Ovary (tissue), 9 donors: ENCODE measurements around the gene HIKESHI. TPM values are rescaled to one million over a fixed set of nuclear protein-coding genes. Genes with fewer than 3 reads are reported as not detected.

Experiments used
- DNase-seq, 5 donors: peaks; one replicate each; pipeline ENCODE4 v3.0.0-alpha.2; 2019 to 2020
- H3K27ac ChIP-seq, 2 donors: fragments of 200-600 bp; one replicate each; pipeline versions ENCODE4 v1.5.1 to v1.8.0; 2019 to 2022
- H3K27me3 ChIP-seq: fragments of 200-600 bp; one replicate; pipeline ENCODE4 v1.8.0; 2022
- H3K36me3 ChIP-seq: fragments of 200-600 bp; sonication (generic); one replicate; pipeline ENCODE4 v1.5.1; 2019
- H3K4me1 ChIP-seq: one replicate; pipeline ENCODE4 v1.8.1; 2013; ENCODE audit warnings: mild to moderate bottlenecking, moderate library complexity; ENCODE audit not compliant: insufficient read depth
- H3K4me3 ChIP-seq: fragments of 200-600 bp; sonication (generic); one replicate; pipeline ENCODE4 v1.5.1; 2017
- H3K9me3 ChIP-seq, 2 donors: fragments of 200-600 bp in 1 of 2; sonication (generic) in 1 of 2; one replicate each; pipeline versions ENCODE4 v1.5.1 to v1.8.1; 2013 to 2019; ENCODE audit warnings: mild to moderate bottlenecking in 1 of 2, moderate library complexity in 1 of 2
- EP300 ChIP-seq: sonication (generic); formaldehyde crosslinking; IDR thresholded peaks from one replicate; pipeline ENCODE4 v1.6.1; 2017; ENCODE audit warnings: antibody characterized with exemption
- POLR2A ChIP-seq: fragments of 450-650 bp; IDR thresholded peaks from one replicate; pipeline ENCODE4 v1.6.1; 2017; ENCODE audit warnings: antibody characterized with exemption, mild to moderate bottlenecking, moderate library complexity
- WGBS, 3 donors: extraction: QIAGEN DNeasy Blood & Tissue Kit in 1 of 3; methylation state at CpG; one replicate each; pipeline versions ENCODE4 v1.1.5 to v1.1.7; 2013 to 2017; 5-methylcytosine and 5-hydroxymethylcytosine counted together
- intact Hi-C, 4 donors: fragments of 100-400 bp; cut with DNase I; formaldehyde crosslinking; loops; one replicate each; pipeline versions ENCODE4 v1.11.0 to v1.15.1; 2022 to 2023
- polyA plus RNA-seq, 2 donors: library from polyadenylated mRNA; stranded (reverse); fragments of 200-250 nt in 1 of 2; fragments of 350-450 nt in 1 of 2; fragmentation: Illumina TruSeq in 1 of 2; extraction: RNeasy Lipid Tissue Mini Kit (QIAGEN cat#74804) in 1 of 2; gene quantifications; one replicate each; pipeline ENCODE4 v1.2.3, GENCODE V29; 2013 to 2014
- total RNA-seq, 7 donors: library from RNA; depleted of rRNA in 2 of 7; stranded (reverse); fragments of >200 nt in 2 of 7; fragmentation: NEBNext Ultra II Directional in 3 of 7; extraction: Animal tissue kit (Norgen Biotek cat#: 25700) in 3 of 7; gene quantifications; one replicate each; pipeline versions ENCODE4 v1.1.0 to v1.2.4, GENCODE V29; 2016 to 2023
- TF ChIP-seq, protein P1 (sequence below), 3 donors: fragments of 450-650 bp in 2 of 3; fragments of 200-600 bp in 1 of 3; IDR thresholded peaks; one replicate each; pipeline versions ENCODE4 v1.5.1 to v1.8.0; 2016 to 2022; ENCODE audit warnings: antibody characterized with exemption in 3 of 3, mild to moderate bottlenecking in 1 of 3
- donor health status: DM: no; HTN: no; CAD: no; lungs with moderate emphysema.
- donor health status: DM: no; HTN: no; CAD: no.
- donor health status: Bipolar disorder and iron deficiency.
- donor health status: DM: yes; HTN: yes; CAD: no.
- donor health status: DM: no; HTN: no; CAD: no.
- donor health status: DM: yes; HTN: yes; CAD: no.

Gene HIKESHI
- total and polyA plus RNA-seq, 9 donors = 26.6 to 43.7 (median 30.5) TPM

GRCh38 chr11:86386283-86386682 is 84.2 kb downstream of the HIKESHI start:
- H3K4me3 ChIP-seq = no peak overlapping the region
- no peaks in the 10 kb centered on the region for H3K36me3 ChIP-seq
- H3K27me3 ChIP-seq = no peaks in the 10 kb centered on the region
- no peak overlapping the region for H3K27ac ChIP-seq
- TF ChIP-seq POLR2A (no peak), EP300 (no peak)
- TF ChIP-seq, protein P1, sequence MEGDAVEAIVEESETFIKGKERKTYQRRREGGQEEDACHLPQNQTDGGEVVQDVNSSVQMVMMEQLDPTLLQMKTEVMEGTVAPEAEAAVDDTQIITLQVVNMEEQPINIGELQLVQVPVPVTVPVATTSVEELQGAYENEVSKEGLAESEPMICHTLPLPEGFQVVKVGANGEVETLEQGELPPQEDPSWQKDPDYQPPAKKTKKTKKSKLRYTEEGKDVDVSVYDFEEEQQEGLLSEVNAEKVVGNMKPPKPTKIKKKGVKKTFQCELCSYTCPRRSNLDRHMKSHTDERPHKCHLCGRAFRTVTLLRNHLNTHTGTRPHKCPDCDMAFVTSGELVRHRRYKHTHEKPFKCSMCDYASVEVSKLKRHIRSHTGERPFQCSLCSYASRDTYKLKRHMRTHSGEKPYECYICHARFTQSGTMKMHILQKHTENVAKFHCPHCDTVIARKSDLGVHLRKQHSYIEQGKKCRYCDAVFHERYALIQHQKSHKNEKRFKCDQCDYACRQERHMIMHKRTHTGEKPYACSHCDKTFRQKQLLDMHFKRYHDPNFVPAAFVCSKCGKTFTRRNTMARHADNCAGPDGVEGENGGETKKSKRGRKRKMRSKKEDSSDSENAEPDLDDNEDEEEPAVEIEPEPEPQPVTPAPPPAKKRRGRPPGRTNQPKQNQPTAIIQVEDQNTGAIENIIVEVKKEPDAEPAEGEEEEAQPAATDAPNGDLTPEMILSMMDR (IDR thresholded peaks at IDR 0.05) = no peak
- intact Hi-C loops = no loop called here
- H3K9me3 ChIP-seq = no peaks in the 10 kb centered on the region
- H3K4me1 ChIP-seq = no peaks in the 10 kb centered on the region
- 91 to 95% (median 94%) methylated on average over 2 of the region's 2 CpGs for WGBS, 3 donors
- DNase-seq = no peak

DNA sequence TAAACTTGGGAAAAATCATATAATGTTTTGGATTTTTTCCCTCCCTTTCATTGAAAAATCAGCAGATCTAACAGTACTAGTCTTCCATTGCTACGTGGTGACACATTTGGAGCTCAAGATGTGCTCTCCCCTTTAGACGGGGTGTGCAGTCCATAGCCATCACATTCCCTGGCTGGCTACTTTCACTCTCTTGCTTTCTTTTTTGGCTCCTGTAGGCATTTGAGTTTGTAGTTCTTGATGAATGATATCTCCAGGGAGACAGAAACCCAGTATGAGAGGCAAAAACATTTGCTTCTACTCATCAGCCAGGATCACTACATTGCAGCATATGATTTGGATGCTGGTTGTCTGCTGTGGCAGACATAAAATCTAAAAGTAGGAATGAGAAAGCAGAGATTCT is 84.7 kb downstream of the HIKESHI start:
- Histone ChIP-seq H3K4me1 (no peaks in the 10 kb centered on the region), H3K27me3 (no peaks in the 10 kb centered on the region), H3K9me3 (no peaks in the 10 kb centered on the region), H3K27ac (no peak overlapping the region), H3K36me3 (no peaks in the 10 kb centered on the region), H3K4me3 (no peak overlapping the region)
- TF ChIP-seq POLR2A = no peak
- TF ChIP-seq, protein P1 (IDR thresholded peaks at IDR 0.05) = no peak
- TF ChIP-seq EP300 = no peak
- WGBS, 3 donors = 74 to 86% (median 79%) methylated on average over 2 of the region's 2 CpGs
- DNase-seq = no peak
- intact Hi-C loops = no loop called here

DNA sequence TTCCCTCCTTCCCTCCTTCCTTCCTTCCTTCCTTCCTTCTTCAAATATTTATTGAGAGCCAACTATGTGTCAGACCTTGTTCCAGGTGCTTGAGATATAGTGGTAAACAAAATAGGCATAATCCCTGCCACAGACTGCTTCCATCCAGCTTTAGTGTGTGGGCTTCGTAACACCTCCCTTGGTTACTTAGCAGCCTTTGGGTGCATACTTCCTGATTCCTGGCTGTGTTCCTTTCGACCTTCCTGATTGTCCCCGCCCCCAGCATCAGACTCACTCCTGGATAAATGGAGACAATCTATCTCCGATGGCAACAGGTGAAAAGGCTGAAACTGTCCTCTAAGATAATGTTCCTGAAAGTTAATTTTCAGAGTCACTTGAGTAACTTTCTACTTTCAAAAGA is 86.2 kb downstream of the HIKESHI start:
- no peaks in the 10 kb centered on the region for H3K36me3 ChIP-seq
- no peak overlapping the region for H3K27ac ChIP-seq
- intact Hi-C loops = no loop called here
- TF ChIP-seq POLR2A (no peak), EP300 (no peak)
- TF ChIP-seq, protein P1 (IDR thresholded peaks at IDR 0.05) = no peak
- no peak overlapping the region for H3K4me3 ChIP-seq
- no peaks in the 10 kb centered on the region for H3K4me1 ChIP-seq
- no peaks in the 10 kb centered on the region for H3K9me3 ChIP-seq
- 68 to 80% (median 74%) methylated on average over 4 of the region's 4 CpGs for WGBS, 3 donors
- no peaks in the 10 kb centered on the region for H3K27me3 ChIP-seq
- DNase-seq = no peak

- 93 to 97% (median 95%) methylated on average over 3 of the region's 3 CpGs for WGBS, 3 donors
- no peak for DNase-seq
- TF ChIP-seq, protein P1 (IDR thresholded peaks at IDR 0.05) = no peak
- no peak for TF ChIP-seq POLR2A
- TF ChIP-seq EP300 = no peak
- no peaks in the 10 kb centered on the region for H3K9me3 ChIP-seq
- H3K27ac ChIP-seq = no peak overlapping the region
- H3K4me1 ChIP-seq = peaks cover 6% of the 10 kb centered on the region
- no peaks in the 10 kb centered on the region for H3K36me3 ChIP-seq
- no peaks in the 10 kb centered on the region for H3K27me3 ChIP-seq
- intact Hi-C loops = no loop called here
- no peak overlapping the region for H3K4me3 ChIP-seq
Measured at GRCh38 chr11:86390487-86390886, 88.4 kb downstream of the HIKESHI start.
